Kidney (tissue), 22 donors: ENCODE measurements around the gene GPR17. TPM values are rescaled to one million over a fixed set of nuclear protein-coding genes. Genes with fewer than 3 reads are reported as not detected.

Source experiments
- DNase-seq, 5 donors: peaks; one replicate each; pipeline ENCODE4 v3.0.0-alpha.2; 2013 to 2020
- FAIRE-seq: peaks from 2 replicates; lab custom pipeline; 2012; peaks lifted over from hg19 to GRCh38; lab: Jason Lieb, UNC
- H3K27ac ChIP-seq, 2 donors: one replicate each; pipeline ENCODE4 v1.7.0; 2013; ENCODE audit warnings: low read depth in 2 of 2, low read length in 2 of 2, inconsistent platforms in 1 of 2
- H3K27me3 ChIP-seq: one replicate; pipeline ENCODE4 v1.7.1; 2013; ENCODE audit warnings: low read length, inconsistent platforms; ENCODE audit not compliant: control insufficient read depth, insufficient read depth
- H3K36me3 ChIP-seq, 3 donors: one replicate each; pipeline versions ENCODE4 v1.7.0 to v1.7.1; 2013; ENCODE audit warnings: low read length in 3 of 3, control low read depth in 1 of 3, inconsistent platforms in 1 of 3; ENCODE audit not compliant: insufficient read depth in 3 of 3, control insufficient read depth in 2 of 3
- H3K4me1 ChIP-seq, 3 donors: one replicate each; pipeline versions ENCODE4 v1.7.0 to v1.7.1; 2013; ENCODE audit warnings: low read length in 3 of 3, inconsistent platforms in 1 of 3, low read depth in 1 of 3; ENCODE audit not compliant: control insufficient read depth in 2 of 3, insufficient read depth in 2 of 3
- H3K4me3 ChIP-seq, 3 donors: one replicate each; pipeline versions ENCODE4 v1.7.0 to v1.8.1; 2013; ENCODE audit warnings: low read length in 3 of 3, control low read depth in 1 of 3, inconsistent platforms in 1 of 3
- H3K9ac ChIP-seq, 3 donors: one replicate each; pipeline versions ENCODE4 v1.7.0 to v1.7.1; 2013; ENCODE audit warnings: low read length in 3 of 3, control low read depth in 1 of 3, inconsistent platforms in 1 of 3
- H3K9me3 ChIP-seq, 3 donors: one replicate each; pipeline versions ENCODE4 v1.7.0 to v1.7.1; 2013; ENCODE audit warnings: low read length in 3 of 3, control low read depth in 1 of 3, inconsistent platforms in 1 of 3; ENCODE audit not compliant: control insufficient read depth in 2 of 3, insufficient read depth in 1 of 3
- intact Hi-C: fragments of 100-400 bp; cut with DNase I; formaldehyde crosslinking; loops from one replicate; pipeline ENCODE4 v1.11.1; 2022
- long read RNA-seq, 10 donors: library from polyadenylated mRNA in 1 of 10; unstranded in 1 of 10; transcript quantifications; one replicate each; pipeline ENCODE4 v2.0.0 and lab custom pipeline, GENCODE V29; 2021 to 2026
- polyA plus RNA-seq: library from polyadenylated mRNA; stranded (reverse); fragments of 350-450 nt; fragmentation: Illumina TruSeq; extraction: RNeasy Lipid Tissue Mini Kit (QIAGEN cat#74804); gene quantifications from one replicate; pipeline ENCODE4 v1.2.3, GENCODE V29; 2014; ENCODE audit warnings: low read depth, low replicate concordance; ENCODE audit not compliant: insufficient read depth
- total RNA-seq: library from RNA; stranded (reverse); fragmentation: NEBNext Ultra II Directional; extraction: Animal tissue kit (Norgen Biotek cat#: 25700); gene quantifications from one replicate; pipeline ENCODE4 v1.2.1, GENCODE V29; 2021
- TF ChIP-seq, protein P1 (sequence below): IDR thresholded peaks from 3 replicates; pipeline ENCODE4 v1.5.1; 2012; ENCODE audit warnings: mild to moderate bottlenecking, moderate library complexity, borderline replicate concordance; ENCODE audit not compliant: insufficient read depth; ENCODE audit errors: extremely low read depth
- donor health status: control.
- donor health status: control.
- donor health status: control.
- donor health status: control.
- donor health status: control.
- donor health status: DM: yes; HTN: yes; CAD: no.
- donor health status: Normal renal cell carcinoma (clear cell type).

Gene GPR17
- total RNA-seq (0.50 TPM), polyA plus RNA-seq (0.39 TPM)
- long read RNA-seq, donor 1: 0 reads
- long read RNA-seq, donor 2: 0 reads
- long read RNA-seq, donor 3: 0 reads
- long read RNA-seq, donor 4: 0 reads
- long read RNA-seq, donor 5: 0 reads
- long read RNA-seq, donor 6: 0 reads
- long read RNA-seq, donor 7, partial matches to known transcripts: 0 of 2 reads
- long read RNA-seq, donor 7, other reads (novel, unspliced or antisense): 2 of 2 reads
- long read RNA-seq, donor 8: 0 reads
- long read RNA-seq, donor 9: 0 reads
- long read RNA-seq, donor 10: 0 reads

DNA sequence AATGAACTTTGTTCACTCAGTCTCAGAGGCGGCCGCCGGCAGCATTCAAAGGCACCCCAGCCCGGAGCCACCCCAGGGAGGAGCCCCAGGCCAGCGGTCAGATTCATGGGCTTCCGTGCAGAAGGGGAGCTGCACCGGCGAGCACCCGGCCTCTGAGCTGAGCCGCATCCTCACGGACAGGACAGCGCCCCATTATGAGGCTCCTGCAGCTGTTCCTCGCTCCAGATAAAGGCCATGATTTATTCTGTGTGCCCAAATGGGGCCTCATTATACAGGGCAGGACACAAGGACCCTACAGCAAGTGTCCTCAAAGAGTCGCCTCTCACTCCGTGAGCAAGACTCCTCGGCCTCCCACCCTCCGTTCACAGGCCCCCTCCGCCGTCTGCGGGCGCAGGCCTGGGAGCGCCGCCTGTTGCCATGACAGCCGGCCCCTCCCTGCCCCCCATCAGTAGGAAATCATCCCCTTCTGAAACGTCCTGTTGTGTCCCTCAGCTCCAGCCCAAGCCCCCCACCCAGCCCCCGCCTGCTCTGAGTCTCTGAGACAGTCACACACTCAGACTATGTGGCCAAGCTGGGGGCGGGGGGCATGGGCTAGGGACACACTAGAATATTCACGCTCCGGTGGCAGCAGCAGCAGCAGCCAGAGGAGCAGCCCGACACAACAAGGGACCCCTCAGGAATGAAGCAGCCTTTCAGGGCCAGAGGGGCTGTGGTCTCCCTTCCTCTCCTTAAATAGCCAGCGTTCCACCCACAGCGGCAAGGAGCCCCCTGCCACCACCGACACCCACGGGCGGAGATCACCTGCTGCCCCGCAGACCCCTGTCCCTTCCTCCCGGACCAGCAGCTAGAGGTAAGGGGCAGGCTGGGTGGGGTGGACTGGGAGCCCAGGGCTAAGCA, at the start of gene GPR17:
GPR17 (plus strand) TSS at position 759 of the 897 bp plus-strand sequence. CDS start 4,583 bp downstream, outside the sequence.
- FAIRE-seq: no peak
- Histone ChIP-seq H3K4me1 (peaks cover 0 to 21% (median 6%) of the 10 kb centered on the region in 3 donors), H3K27ac (peak within 1 kb of the TSS in 1 of 2 donors; percentile 55), H3K9ac (peak within 1 kb of the TSS in 1 of 3 donors; percentile 19), H3K9me3 (no peaks in the 10 kb centered on the region), H3K36me3 (no peaks in the 10 kb centered on the region), H3K4me3 (no peak within 1 kb of the TSS), H3K27me3 (no peaks in the 10 kb centered on the region)
- TF ChIP-seq, protein P1, sequence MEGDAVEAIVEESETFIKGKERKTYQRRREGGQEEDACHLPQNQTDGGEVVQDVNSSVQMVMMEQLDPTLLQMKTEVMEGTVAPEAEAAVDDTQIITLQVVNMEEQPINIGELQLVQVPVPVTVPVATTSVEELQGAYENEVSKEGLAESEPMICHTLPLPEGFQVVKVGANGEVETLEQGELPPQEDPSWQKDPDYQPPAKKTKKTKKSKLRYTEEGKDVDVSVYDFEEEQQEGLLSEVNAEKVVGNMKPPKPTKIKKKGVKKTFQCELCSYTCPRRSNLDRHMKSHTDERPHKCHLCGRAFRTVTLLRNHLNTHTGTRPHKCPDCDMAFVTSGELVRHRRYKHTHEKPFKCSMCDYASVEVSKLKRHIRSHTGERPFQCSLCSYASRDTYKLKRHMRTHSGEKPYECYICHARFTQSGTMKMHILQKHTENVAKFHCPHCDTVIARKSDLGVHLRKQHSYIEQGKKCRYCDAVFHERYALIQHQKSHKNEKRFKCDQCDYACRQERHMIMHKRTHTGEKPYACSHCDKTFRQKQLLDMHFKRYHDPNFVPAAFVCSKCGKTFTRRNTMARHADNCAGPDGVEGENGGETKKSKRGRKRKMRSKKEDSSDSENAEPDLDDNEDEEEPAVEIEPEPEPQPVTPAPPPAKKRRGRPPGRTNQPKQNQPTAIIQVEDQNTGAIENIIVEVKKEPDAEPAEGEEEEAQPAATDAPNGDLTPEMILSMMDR: no peak
- intact Hi-C loops: no loop called here
- DNase-seq: peak in 4 of 5 donors; percentile 31 to 63 (median 52)

GRCh38 chr2:127596311-127597045, 49.5 kb upstream of the GPR17 start:
- TF ChIP-seq, protein P1: no peak
- intact Hi-C loops: no loop called here
- FAIRE-seq (no peak), DNase-seq (no peak)
- H3K36me3 ChIP-seq: no peaks in the 10 kb centered on the region
- no peak overlapping the region for H3K27ac ChIP-seq
- H3K4me1 ChIP-seq: no peaks in the 10 kb centered on the region
- no peak overlapping the region for H3K9ac ChIP-seq
- H3K4me3 ChIP-seq: no peak overlapping the region
- H3K9me3 ChIP-seq: no peaks in the 10 kb centered on the region
- H3K27me3 ChIP-seq: no peaks in the 10 kb centered on the region

DNA sequence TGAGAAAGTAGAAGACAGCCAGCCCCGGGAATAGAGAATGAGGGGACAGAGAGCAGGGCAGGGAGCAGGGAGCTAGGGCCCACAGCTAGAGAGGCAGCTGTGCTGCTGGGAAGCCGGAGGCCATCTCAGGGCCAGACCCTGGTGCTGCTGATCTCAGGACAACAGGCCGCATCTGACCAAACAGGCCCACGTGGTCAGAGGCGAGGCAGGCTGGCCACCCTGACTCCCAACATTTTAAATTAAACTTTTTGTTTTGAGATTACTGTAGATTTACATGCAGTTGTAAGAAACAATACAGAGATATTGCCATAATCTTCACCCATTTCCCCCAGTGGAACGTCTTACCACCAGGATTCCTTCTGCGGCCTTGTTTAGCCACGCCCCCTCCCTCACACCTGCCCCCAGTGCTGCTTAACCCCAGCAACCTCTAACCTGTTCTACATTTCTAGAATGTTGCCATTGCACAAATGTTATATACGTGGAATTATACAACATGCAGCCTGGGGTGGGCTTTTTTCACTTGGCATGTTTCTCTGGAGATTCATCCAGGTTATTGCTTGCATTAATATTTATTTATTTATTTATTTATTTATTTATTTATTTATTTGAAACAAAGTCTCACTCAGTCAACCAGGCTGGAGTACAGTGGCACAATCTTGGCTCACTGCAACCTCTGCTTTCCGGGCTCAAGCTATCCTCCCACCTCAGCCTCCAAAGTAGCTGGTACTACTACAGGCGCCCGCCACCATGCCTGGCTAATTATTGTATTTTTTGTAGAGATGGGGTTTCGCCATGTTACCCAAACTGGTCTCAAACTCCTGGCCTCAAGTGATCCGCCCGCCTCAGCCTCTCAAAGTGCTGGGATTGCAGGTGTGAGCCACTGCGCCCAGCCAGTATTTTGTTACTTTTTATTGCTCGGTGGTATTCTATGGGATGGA, 48.6 kb upstream of the GPR17 start:
- Histone ChIP-seq H3K36me3 (no peaks in the 10 kb centered on the region), H3K9me3 (no peaks in the 10 kb centered on the region), H3K9ac (no peak overlapping the region), H3K27me3 (no peaks in the 10 kb centered on the region), H3K27ac (no peak overlapping the region), H3K4me1 (no peaks in the 10 kb centered on the region), H3K4me3 (no peak overlapping the region)
- intact Hi-C loops: no loop called here
- DNase-seq: no peak
- TF ChIP-seq, protein P1: no peak
- no peak for FAIRE-seq
